Panc1 (cell line): ENCODE data around the gene FOXD1. TPM values are rescaled to one million over a fixed set of nuclear protein-coding genes. Genes with fewer than 3 reads are reported as not detected.

ENCODE experiments used
- ATAC-seq: fragments of 200-7000 bp; cut with Tn5 transposase; 2 replicates; pipeline ENCODE4 v1.9.1; 2020; ENCODE audit warnings: mild to moderate bottlenecking, moderate library complexity
- BruUV-seq: library from RNA; stranded (reverse); fragments of 400-500 nt; replicated peaks from 2 replicates; lab custom pipeline; 2021; lab: Mats Ljungman, UMichigan
- CTCF ChIA-PET: fragments of 300-600 bp; sonication (Branson Sonifier 250); formaldehyde crosslinking; loops from one replicate; lab custom pipeline; 2022; ENCODE audit warnings: antibody characterized with exemption; lab: Charles Lee
- POLR2A ChIA-PET: fragments of 300-600 bp; sonication (Branson Sonifier 250); formaldehyde crosslinking; loops from one replicate; lab custom pipeline; 2022; ENCODE audit warnings: antibody characterized with exemption; lab: Charles Lee
- DNase-seq: peaks from one replicate; pipeline ENCODE4 v3.0.0-alpha.2; 2010; ENCODE audit warnings: low read depth, low spot score
- H3K27ac ChIP-seq: 2 replicates; pipeline ENCODE4 v1.5.1; 2011; ENCODE audit warnings: mild to moderate bottlenecking, low read length, inconsistent platforms
- H3K27me3 ChIP-seq: fragments of 200-500 bp; sonication (Bioruptor generic); 2 replicates; pipeline ENCODE4 v1.6.0; 2014; ENCODE audit warnings: low read length, inconsistent platforms; ENCODE audit not compliant: control insufficient read depth, insufficient read depth
- H3K36me3 ChIP-seq: fragments of 200-500 bp; sonication (Bioruptor generic); 2 replicates; pipeline ENCODE4 v1.5.1; 2014; ENCODE audit warnings: inconsistent platforms, mild to moderate bottlenecking, low read length, moderate library complexity; ENCODE audit not compliant: control insufficient read depth, insufficient read depth
- H3K4me1 ChIP-seq: 2 replicates; pipeline ENCODE4 v1.5.1; 2011; ENCODE audit warnings: inconsistent platforms, mild to moderate bottlenecking, low read length, moderate library complexity; ENCODE audit not compliant: control insufficient read depth, insufficient read depth
- H3K4me3 ChIP-seq, 2 experiments: 2 replicates each; pipeline ENCODE4 v1.5.1; 2011 to 2012; ENCODE audit warnings: low read depth in 2 of 2, low read length in 2 of 2, mild to moderate bottlenecking in 2 of 2, inconsistent platforms in 1 of 2, moderate library complexity in 1 of 2
- H3K9me3 ChIP-seq: fragments of 200-500 bp; sonication (Bioruptor generic); 2 replicates; pipeline ENCODE4 v1.5.1; 2014; ENCODE audit warnings: low read depth, mild to moderate bottlenecking, inconsistent platforms, low read length, moderate library complexity; ENCODE audit not compliant: control insufficient read depth, insufficient read depth
- CTCF ChIP-seq: fragments of 450-650 bp; IDR thresholded peaks from 2 replicates; pipeline ENCODE4 v1.5.1; 2017; ENCODE audit warnings: mild to moderate bottlenecking
- POLR2AphosphoS5 ChIP-seq: IDR thresholded peaks from 2 replicates; pipeline ENCODE4 v1.6.1; 2012; ENCODE audit warnings: mild to moderate bottlenecking, low read depth, low read length, moderate library complexity
- SIN3A ChIP-seq: IDR thresholded peaks from 2 replicates; pipeline ENCODE4 v1.6.1; 2012; ENCODE audit warnings: low read depth, mild to moderate bottlenecking, low read length, moderate library complexity, borderline replicate concordance; ENCODE audit not compliant: insufficient read depth
- TCF7L2 ChIP-seq: IDR thresholded peaks from 2 replicates; pipeline ENCODE4 v1.6.1; 2011; ENCODE audit warnings: mild to moderate bottlenecking, low read depth, low read length, inconsistent platforms
- in situ Hi-C: cut with HindIII; loops from 2 replicates; pipeline ENCODE4 v1.10.0; 2016; ENCODE audit warnings: low sequenced_read_pairs, low pct_unique_long_range_greater_than_20kb
- intact Hi-C: fragments of 100-400 bp; cut with micrococcal nuclease; formaldehyde crosslinking; loops from one replicate; pipeline ENCODE4 v1.10.0; 2022; ENCODE audit not compliant: unreplicated experiment
- total RNA-seq: library from RNA; stranded (reverse); gene quantifications from one replicate; pipeline ENCODE4 v1.2.1, GENCODE V29; 2021; ENCODE audit not compliant: unreplicated experiment
- TF ChIP-seq, protein P1 (sequence below), 2 experiments: IDR thresholded peaks; 2 replicates each; pipeline ENCODE4 v1.6.1; 2011 to 2012; ENCODE audit warnings: low read depth in 2 of 2, control low read depth in 1 of 2, low read length in 1 of 2, mild to moderate bottlenecking in 1 of 2, moderate library complexity in 1 of 2; ENCODE audit not compliant: insufficient read depth in 1 of 2

Gene FOXD1
- total RNA-seq, 1 experiment from 2014 or later, result 63.3 TPM

DNA sequence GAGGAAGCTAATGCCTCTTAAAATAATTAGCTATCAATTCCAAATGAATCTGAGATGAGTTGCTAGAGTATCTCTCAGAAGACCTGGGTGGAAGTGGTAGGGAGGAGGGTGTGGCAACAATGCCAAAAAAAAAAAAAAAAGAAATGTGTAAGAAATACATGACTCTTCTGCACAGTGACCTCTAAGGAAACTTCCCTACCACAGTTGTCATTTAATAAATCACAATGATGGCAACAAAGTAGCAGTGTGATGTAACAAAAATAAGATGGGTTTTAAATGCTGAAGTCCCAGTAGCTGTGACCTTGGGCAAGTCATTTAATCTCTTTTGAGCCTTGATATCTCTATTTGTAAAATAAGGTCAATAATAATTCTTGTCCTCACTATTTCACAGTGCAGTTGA lies 7.2 kb downstream of the FOXD1 start:
- H3K4me1 ChIP-seq, result peaks cover 64% of the 10 kb centered on the region
- POLR2A ChIA-PET, result interaction anchor here (0.6 to 0.7 kb wide), 3 partner anchors 225 to 584 kb away, joined by 3 to 5 read pairs (median 5); no protein-coding TSS in a partner anchor
- CTCF ChIA-PET, result interaction anchor here (0.6 to 1.0 kb wide), 3 partner anchors 10 to 226 kb away, joined by 4 to 8 read pairs (median 5); no protein-coding TSS in a partner anchor
- no peaks in the 10 kb centered on the region for H3K9me3 ChIP-seq
- in situ Hi-C loops (no loop called here), intact Hi-C loops (no loop called here)
- H3K27me3 ChIP-seq, result no peaks in the 10 kb centered on the region
- no peak overlapping the region for H3K4me3 ChIP-seq
- no TSS peak for BruUV-seq
- peak overlapping the region; percentile 83 for H3K27ac ChIP-seq
- DNase-seq, result no peak
- TF ChIP-seq CTCF (no peak), SIN3A (no peak), POLR2AphosphoS5 (no peak), TCF7L2 (no peak)
- TF ChIP-seq, protein P1, sequence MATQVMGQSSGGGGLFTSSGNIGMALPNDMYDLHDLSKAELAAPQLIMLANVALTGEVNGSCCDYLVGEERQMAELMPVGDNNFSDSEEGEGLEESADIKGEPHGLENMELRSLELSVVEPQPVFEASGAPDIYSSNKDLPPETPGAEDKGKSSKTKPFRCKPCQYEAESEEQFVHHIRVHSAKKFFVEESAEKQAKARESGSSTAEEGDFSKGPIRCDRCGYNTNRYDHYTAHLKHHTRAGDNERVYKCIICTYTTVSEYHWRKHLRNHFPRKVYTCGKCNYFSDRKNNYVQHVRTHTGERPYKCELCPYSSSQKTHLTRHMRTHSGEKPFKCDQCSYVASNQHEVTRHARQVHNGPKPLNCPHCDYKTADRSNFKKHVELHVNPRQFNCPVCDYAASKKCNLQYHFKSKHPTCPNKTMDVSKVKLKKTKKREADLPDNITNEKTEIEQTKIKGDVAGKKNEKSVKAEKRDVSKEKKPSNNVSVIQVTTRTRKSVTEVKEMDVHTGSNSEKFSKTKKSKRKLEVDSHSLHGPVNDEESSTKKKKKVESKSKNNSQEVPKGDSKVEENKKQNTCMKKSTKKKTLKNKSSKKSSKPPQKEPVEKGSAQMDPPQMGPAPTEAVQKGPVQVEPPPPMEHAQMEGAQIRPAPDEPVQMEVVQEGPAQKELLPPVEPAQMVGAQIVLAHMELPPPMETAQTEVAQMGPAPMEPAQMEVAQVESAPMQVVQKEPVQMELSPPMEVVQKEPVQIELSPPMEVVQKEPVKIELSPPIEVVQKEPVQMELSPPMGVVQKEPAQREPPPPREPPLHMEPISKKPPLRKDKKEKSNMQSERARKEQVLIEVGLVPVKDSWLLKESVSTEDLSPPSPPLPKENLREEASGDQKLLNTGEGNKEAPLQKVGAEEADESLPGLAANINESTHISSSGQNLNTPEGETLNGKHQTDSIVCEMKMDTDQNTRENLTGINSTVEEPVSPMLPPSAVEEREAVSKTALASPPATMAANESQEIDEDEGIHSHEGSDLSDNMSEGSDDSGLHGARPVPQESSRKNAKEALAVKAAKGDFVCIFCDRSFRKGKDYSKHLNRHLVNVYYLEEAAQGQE (IDR thresholded peaks at IDR 0.05; ENCODE audit: insufficient read depth in 1 of 2, low read depth in 2 of 2, low read length in 1 of 2), result no peak
- ATAC-seq, result no peak
- peaks cover 8% of the 10 kb centered on the region; the same call in 1 of the 2 replicates for H3K36me3 ChIP-seq

- POLR2A ChIA-PET, result no interaction called here
These were observed 8.3 kb downstream of the FOXD1 start for GRCh38 chr5:73440262-73440661.

More at GRCh38 chr5:73440262-73440661, 8.3 kb downstream of the FOXD1 start:
- Histone ChIP-seq H3K27ac (peak overlapping the region; percentile 58), H3K4me3 (no peak overlapping the region), H3K36me3 (no peaks in the 10 kb centered on the region), H3K4me1 (peaks cover 72% of the 10 kb centered on the region), H3K27me3 (no peaks in the 10 kb centered on the region), H3K9me3 (no peaks in the 10 kb centered on the region)
- ATAC-seq (no peak), DNase-seq (no peak)
- intact Hi-C loops, result no loop called here
- in situ Hi-C loops, result no loop called here
- TF ChIP-seq SIN3A (no peak), TCF7L2 (no peak), POLR2AphosphoS5 (no peak), CTCF (no peak)
- TF ChIP-seq, protein P1 (IDR thresholded peaks at IDR 0.05; ENCODE audit: insufficient read depth in 1 of 2, low read depth in 2 of 2, low read length in 1 of 2), result no peak
- no TSS peak for BruUV-seq
- CTCF ChIA-PET, result no interaction called here
